ENCODE results near the gene CHST4. TPM values are rescaled to one million over a fixed set of nuclear protein-coding genes. Genes with fewer than 3 reads are reported as not detected.
A peak's percentile ranks its signal among the peaks of the same experiment; 100 is the strongest.

Gene CHST4
- polyA plus RNA-seq, 2 of the 4 experiments (the other 2 are of a cell fraction) = 0.04 to 0.08 TPM

GRCh38 chr16:71528257-71528656, 2.0 kb downstream of the CHST4 start:
- H3K4me1 ChIP-seq = peaks cover 4% of the 10 kb centered on the region; the same call in 1 of the 3 replicates
- no peak overlapping the region for H3K27ac ChIP-seq
- H3K9me3 ChIP-seq = no peaks in the 10 kb centered on the region
- DNase-seq (ENCODE audit: low read depth in 1 of 2, low spot score in 1 of 2) (no peak), ATAC-seq (no peak), FAIRE-seq (no peak)
- ChIA-PET POLR2A (no interaction called here), CTCF (interaction anchor here (0.6 to 5.0 kb wide), 4 partner anchors 11 to 116 kb away, joined by 4 to 23 read pairs (median 8); no protein-coding TSS in a partner anchor)
- no peak overlapping the region for H3K4me3 ChIP-seq
- WGBS (ENCODE audit: missing lambda C conversion rate) = 38% methylated on average over 1 of the region's 1 CpG
- H3K4me2 ChIP-seq = no peak overlapping the region
- TF ChIP-seq SMC3 (IDR thresholded peaks at IDR 0.05) (no peak), FOSB (CRISPR knock-in tag; IDR thresholded peaks at IDR 0.05) (no peak), TP53 (CRISPR knock-in tag; IDR thresholded peaks at IDR 0.05) (no peak), CTCF (IDR thresholded peaks at IDR 0.05) (no peak), POLR2AphosphoS2 (conservative IDR thresholded peaks at IDR 0.05; ENCODE audit: low read length) (no peak), GATA3 (IDR thresholded peaks at IDR 0.05; ENCODE audit: borderline replicate concordance) (no peak), NPAS2 (CRISPR knock-in tag; IDR thresholded peaks at IDR 0.05; ENCODE audit: borderline replicate concordance) (no peak), RARB (CRISPR knock-in tag; IDR thresholded peaks at IDR 0.05) (no peak), E2F6 (IDR thresholded peaks at IDR 0.05; ENCODE audit: borderline replicate concordance, low read depth) (no peak), USF2 (IDR thresholded peaks at IDR 0.05) (no peak), HOXB13 (CRISPR knock-in tag; IDR thresholded peaks at IDR 0.05; ENCODE audit: low read depth) (no peak), JUN (IDR thresholded peaks at IDR 0.05) (no peak), ZFP36 (IDR thresholded peaks at IDR 0.05; ENCODE audit: borderline replicate concordance, partially characterized antibody) (no peak), HES2 (IDR thresholded peaks at IDR 0.05) (no peak), ZC3H11A (IDR thresholded peaks at IDR 0.05) (no peak), BCL3 (IDR thresholded peaks at IDR 0.05) (no peak), EHF (CRISPR knock-in tag; IDR thresholded peaks at IDR 0.05) (no peak)

- Histone ChIP-seq H3K4me1 (peaks cover 4% of the 10 kb centered on the region; the same call in 1 of the 3 replicates), H3K27ac (no peak overlapping the region), H3K9me3 (no peaks in the 10 kb centered on the region), H3K4me2 (no peak overlapping the region), H3K4me3 (no peak overlapping the region)
- DNase-seq (ENCODE audit: low read depth in 1 of 2, low spot score in 1 of 2) = no peak
- ChIA-PET CTCF (interaction anchor here (0.6 to 5.0 kb wide), 3 partner anchors 29 to 116 kb away, joined by 4 to 23 read pairs (median 5); no protein-coding TSS in a partner anchor), POLR2A (no interaction called here)
- TF ChIP-seq USF2 (IDR thresholded peaks at IDR 0.05) = no peak
- TF ChIP-seq ATOH8 (CRISPR knock-in tag; IDR thresholded peaks at IDR 0.05; ENCODE audit: low read depth) = no peak
- TF ChIP-seq MAFK (IDR thresholded peaks at IDR 0.05; ENCODE audit: partially characterized antibody) = peak; percentile 47
- 20% methylated on average over 4 of the region's 4 CpGs for WGBS (ENCODE audit: missing lambda C conversion rate)
- no peak for FAIRE-seq
- ATAC-seq = no peak
Observed at GRCh38 chr16:71528863-71529262, 2.6 kb downstream of the CHST4 start.

Measured in A549 (cell line).